Measurements from ENCODE around the gene TAS2R39. TPM values are rescaled to one million over a fixed set of nuclear protein-coding genes. Genes with fewer than 3 reads are reported as not detected.

The TAS2R39 gene
- polyA plus RNA-seq, 1 donor from 2014 or later: not detected

GRCh38 chr7:143217806-143218205, 34.6 kb downstream of the TAS2R39 start:
- no peak overlapping the region for H3K4me3 ChIP-seq (ENCODE audit: low read length)
- TF ChIP-seq MXI1 (conservative IDR thresholded peaks at IDR 0.05; ENCODE audit: poor library complexity, severe bottlenecking): no peak
- H3K4me2 ChIP-seq (ENCODE audit: low read length): no peak overlapping the region
- H3K27me3 ChIP-seq (ENCODE audit: insufficient read depth, low read depth, low read length): no peaks in the 10 kb centered on the region
- no peaks in the 10 kb centered on the region for H4K20me1 ChIP-seq (ENCODE audit: insufficient read depth)
- no peaks in the 10 kb centered on the region for H3F3A ChIP-seq (ENCODE audit: insufficient read depth, low read length, poor library complexity, severe bottlenecking)
- H3K9me2 ChIP-seq (ENCODE audit: insufficient read depth, low read length): no peaks in the 10 kb centered on the region
- H3K27ac ChIP-seq (ENCODE audit: low read length): no peak overlapping the region
- no peaks in the 10 kb centered on the region for H3K79me2 ChIP-seq (replicated peaks; ENCODE audit: insufficient read depth, low read length)
- no peak overlapping the region for H3K9ac ChIP-seq (ENCODE audit: low read length)
- H3K9me3 ChIP-seq (ENCODE audit: low read length): no peaks in the 10 kb centered on the region
- H3K36me3 ChIP-seq (ENCODE audit: insufficient read depth, low read length): no peaks in the 10 kb centered on the region
- H2AFZ ChIP-seq (ENCODE audit: low read depth, low read length): no peak overlapping the region

- no peak overlapping the region for H2AFZ ChIP-seq (ENCODE audit: low read depth, low read length)
- no peak overlapping the region for H3K9ac ChIP-seq (ENCODE audit: low read length)
- no peaks in the 10 kb centered on the region for H3K36me3 ChIP-seq (ENCODE audit: insufficient read depth, low read length)
- H3K9me3 ChIP-seq (ENCODE audit: low read length): no peaks in the 10 kb centered on the region
- H3K79me2 ChIP-seq (replicated peaks; ENCODE audit: insufficient read depth, low read length): no peaks in the 10 kb centered on the region
- no peaks in the 10 kb centered on the region for H3F3A ChIP-seq (ENCODE audit: insufficient read depth, low read length, poor library complexity, severe bottlenecking)
- no peak overlapping the region for H3K4me2 ChIP-seq (ENCODE audit: low read length)
- TF ChIP-seq RAD21 (conservative IDR thresholded peaks at IDR 0.05): no peak
- no peak for TF ChIP-seq SMC3 (conservative IDR thresholded peaks at IDR 0.05; ENCODE audit: poor library complexity)
- TF ChIP-seq EZH2 (IDR thresholded peaks at IDR 0.05; ENCODE audit: borderline replicate concordance, insufficient read depth, low read length, poor library complexity, severe bottlenecking): no peak
- no peak for TF ChIP-seq REST (IDR thresholded peaks at IDR 0.05; ENCODE audit: borderline replicate concordance)
- TF ChIP-seq TAF1 (IDR thresholded peaks at IDR 0.05; ENCODE audit: low read depth): no peak
- no peak for TF ChIP-seq EP300 (conservative IDR thresholded peaks at IDR 0.05; ENCODE audit: poor library complexity, severe bottlenecking)
- TF ChIP-seq POLR2AphosphoS5 (IDR thresholded peaks at IDR 0.05): no peak
- no peak for TF ChIP-seq CTCF (IDR thresholded peaks at IDR 0.05; ENCODE audit: poor library complexity, severe bottlenecking)
- TF ChIP-seq MXI1 (conservative IDR thresholded peaks at IDR 0.05; ENCODE audit: poor library complexity, severe bottlenecking): no peak
- no peaks in the 10 kb centered on the region for H3K9me2 ChIP-seq (ENCODE audit: insufficient read depth, low read length)
- no peaks in the 10 kb centered on the region for H4K20me1 ChIP-seq (ENCODE audit: insufficient read depth)
- no peak overlapping the region for H3K27ac ChIP-seq (ENCODE audit: low read length)
- no peak overlapping the region for H3K4me3 ChIP-seq (ENCODE audit: low read length)
- H3K27me3 ChIP-seq (ENCODE audit: insufficient read depth, low read depth, low read length): no peaks in the 10 kb centered on the region
These were observed 38.1 kb downstream of the TAS2R39 start for GRCh38 chr7:143221286-143221685.

- Histone ChIP-seq H3K4me2 (ENCODE audit: low read length) (no peak within 1 kb of the TSS), H3K36me3 (ENCODE audit: insufficient read depth, low read length) (no peaks in the 10 kb centered on the region), H3K27me3 (ENCODE audit: insufficient read depth, low read depth, low read length) (no peaks in the 10 kb centered on the region), H3K79me2 (replicated peaks; ENCODE audit: insufficient read depth, low read length) (no peaks in the 10 kb centered on the region), H3F3A (ENCODE audit: insufficient read depth, low read length, poor library complexity, severe bottlenecking) (no peaks in the 10 kb centered on the region), H4K20me1 (ENCODE audit: insufficient read depth) (no peaks in the 10 kb centered on the region), H3K4me3 (ENCODE audit: low read length) (no peak within 1 kb of the TSS), H3K9me3 (ENCODE audit: low read length) (no peaks in the 10 kb centered on the region), H2AFZ (ENCODE audit: low read depth, low read length) (no peak within 1 kb of the TSS), H3K27ac (ENCODE audit: low read length) (no peak within 1 kb of the TSS), H3K9ac (ENCODE audit: low read length) (no peak within 1 kb of the TSS), H3K9me2 (ENCODE audit: insufficient read depth, low read length) (no peaks in the 10 kb centered on the region)
- no peak for TF ChIP-seq EP300 (conservative IDR thresholded peaks at IDR 0.05; ENCODE audit: poor library complexity, severe bottlenecking)
- TF ChIP-seq MXI1 (conservative IDR thresholded peaks at IDR 0.05; ENCODE audit: poor library complexity, severe bottlenecking): no peak
- no peak for TF ChIP-seq REST (IDR thresholded peaks at IDR 0.05; ENCODE audit: borderline replicate concordance)
- no peak for TF ChIP-seq RAD21 (conservative IDR thresholded peaks at IDR 0.05)
- TF ChIP-seq SMC3 (conservative IDR thresholded peaks at IDR 0.05; ENCODE audit: poor library complexity): no peak
- no peak for TF ChIP-seq POLR2AphosphoS5 (IDR thresholded peaks at IDR 0.05)
- TF ChIP-seq TAF1 (IDR thresholded peaks at IDR 0.05; ENCODE audit: low read depth): no peak
- no peak for TF ChIP-seq EZH2 (IDR thresholded peaks at IDR 0.05; ENCODE audit: borderline replicate concordance, insufficient read depth, low read length, poor library complexity, severe bottlenecking)
- TF ChIP-seq CTCF (IDR thresholded peaks at IDR 0.05; ENCODE audit: poor library complexity, severe bottlenecking): no peak
These were observed 38.5 kb downstream of the TAS2R39 start, which contains the start of gene TAS2R40 for GRCh38 chr7:143221737-143222136. TSS of gene TAS2R40 (plus strand) at chr7:143222037. CDS start at chr7:143222079, 42 bp downstream.
